Stomach (tissue), 9 donors: ENCODE measurements around the gene ASIC4. TPM values are rescaled to one million over a fixed set of nuclear protein-coding genes. Genes with fewer than 3 reads are reported as not detected.

Experiments used
- DNase-seq, 2 donors: peaks; one replicate each; pipeline versions ENCODE4 v3.0.0 to v3.0.0-alpha.2; 2013 to 2019
- H3K27ac ChIP-seq, 5 donors: fragments of 200-600 bp in 4 of 5; sonication (generic) in 4 of 5; one replicate each; pipeline ENCODE4 v1.5.1; 2013 to 2019; ENCODE audit warnings: mild to moderate bottlenecking in 1 of 5, moderate library complexity in 1 of 5
- H3K27me3 ChIP-seq, 3 donors: fragments of 200-600 bp; sonication (generic); one replicate each; pipeline ENCODE4 v1.5.1; 2017 to 2019; ENCODE audit warnings: mixed run types in 1 of 3
- H3K36me3 ChIP-seq, 4 donors: fragments of 200-600 bp; sonication (generic); 1 replicate in 3 of 4; 2 replicates in 1 of 4; pipeline ENCODE4 v1.5.1; 2016 to 2019
- H3K4me1 ChIP-seq, 4 donors: fragments of 200-600 bp; sonication (generic); one replicate each; pipeline ENCODE4 v1.5.1; 2016 to 2019
- H3K4me3 ChIP-seq, 4 donors: fragments of 200-600 bp; sonication (generic) in 3 of 4; one replicate each; pipeline ENCODE4 v1.5.1; 2016 to 2019; ENCODE audit warnings: mild to moderate bottlenecking in 1 of 4
- H3K9me3 ChIP-seq, 4 donors: fragments of 200-600 bp; sonication (generic); one replicate each; pipeline ENCODE4 v1.5.1; 2016 to 2019
- EP300 ChIP-seq: sonication (generic); formaldehyde crosslinking; IDR thresholded peaks from one replicate; pipeline ENCODE4 v1.6.1; 2017; ENCODE audit warnings: antibody characterized with exemption
- POLR2A ChIP-seq, 4 donors: fragments of 450-650 bp; IDR thresholded peaks; one replicate each; pipeline ENCODE4 v1.6.1; 2016; ENCODE audit warnings: antibody characterized with exemption in 4 of 4, control low read depth in 2 of 4, mild to moderate bottlenecking in 1 of 4, moderate library complexity in 1 of 4
- POLR2AphosphoS5 ChIP-seq, 3 donors: sonication (generic); formaldehyde crosslinking; IDR thresholded peaks; one replicate each; pipeline ENCODE4 v1.6.1; 2016; ENCODE audit warnings: antibody characterized with exemption in 3 of 3
- WGBS, 5 donors: extraction: QIAGEN DNeasy Blood & Tissue Kit in 3 of 5; methylation state at CpG; one replicate each; pipeline versions ENCODE4 v1.1.5 to v1.1.7; 2013 to 2018; 5-methylcytosine and 5-hydroxymethylcytosine counted together
- intact Hi-C: fragments of 100-400 bp; cut with DNase I; formaldehyde crosslinking; loops from one replicate; pipeline ENCODE4 v1.15.1; 2023; ENCODE audit warnings: low total_unique reads
- polyA plus RNA-seq, 3 donors: library from polyadenylated mRNA; stranded (reverse); fragments of 200-250 nt; gene quantifications; one replicate each; pipeline ENCODE4 v1.2.3, GENCODE V29; 2013
- total RNA-seq, 5 donors: library from RNA; depleted of rRNA; stranded (reverse); fragments of >200 nt; gene quantifications; one replicate each; pipeline versions ENCODE4 v1.1.0 to v1.2.3, GENCODE V29; 2014 to 2016
- TF ChIP-seq, protein P1 (sequence below), 7 experiments: fragments of 450-650 bp in 4 of 7; fragments of 200-600 bp in 3 of 7; sonication (generic) in 3 of 7; IDR thresholded peaks; one replicate each; pipeline ENCODE4 v1.5.1; 2016 to 2019; ENCODE audit warnings: antibody characterized with exemption in 7 of 7, control low read depth in 2 of 7, mild to moderate bottlenecking in 1 of 7
- donor health status: healthy with polysubstance abuse.
- donor health status: Bipolar disorder and iron deficiency.
- donor health status: healthy.

The ASIC4 gene
- total and polyA plus RNA-seq, 8 donors = 2.0 to 11.0 TPM; not detected in 6

DNA sequence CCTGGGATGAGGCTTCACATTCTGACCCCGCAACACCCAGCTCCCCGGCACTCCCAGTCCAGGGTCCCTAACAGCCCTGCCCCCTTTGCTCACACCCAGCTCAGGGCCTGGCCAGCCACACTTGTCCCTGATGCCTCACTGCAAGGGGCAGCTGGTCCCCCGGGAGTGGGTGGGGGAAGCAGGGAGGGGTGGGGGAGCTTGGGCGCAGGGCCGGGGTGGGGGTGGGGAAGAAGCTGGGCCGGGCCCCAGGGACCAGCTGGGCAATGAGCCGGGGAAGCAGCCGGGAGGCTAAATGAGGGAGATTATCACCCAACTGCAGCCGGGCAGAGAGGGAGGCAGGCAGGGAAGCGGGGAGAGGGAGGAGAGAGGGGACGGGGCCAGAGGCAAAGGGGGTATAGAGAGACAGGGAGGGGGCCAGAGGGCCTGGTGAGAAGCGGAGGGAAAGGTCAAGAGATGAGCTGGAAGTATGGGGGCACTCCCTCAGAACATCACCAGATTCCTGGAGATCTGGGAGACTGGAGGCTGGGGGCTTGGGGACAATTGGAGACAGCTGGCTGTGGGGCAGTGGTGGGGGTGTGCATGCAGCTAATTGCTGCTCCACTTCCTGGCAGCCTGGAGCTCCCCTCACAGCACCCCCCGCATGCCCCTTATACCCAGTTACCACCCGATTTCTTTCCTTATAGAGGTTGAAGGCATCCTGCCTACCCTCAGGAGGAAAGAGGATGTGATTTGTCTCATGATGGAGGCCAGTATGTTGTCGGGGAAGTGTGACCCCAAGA, 2.5 kb upstream of the ASIC4 start:
- Histone ChIP-seq H3K4me3 (no peak overlapping the region), H3K27me3 (peaks cover 0 to 91% (median 81%) of the 10 kb centered on the region in 3 donors), H3K27ac (no peak overlapping the region), H3K9me3 (no peaks in the 10 kb centered on the region), H3K4me1 (peaks cover 14 to 49% (median 37%) of the 10 kb centered on the region in 4 donors), H3K36me3 (peaks cover 4 to 11% (median 8%) of the 10 kb centered on the region in 4 donors)
- WGBS, 5 donors = 24 to 36% (median 30%) methylated on average over 13 to 15 of the region's 15 CpGs
- intact Hi-C loops = no loop called here
- DNase-seq = peak in 1 of 2 donors; percentile 47
- TF ChIP-seq, protein P1, sequence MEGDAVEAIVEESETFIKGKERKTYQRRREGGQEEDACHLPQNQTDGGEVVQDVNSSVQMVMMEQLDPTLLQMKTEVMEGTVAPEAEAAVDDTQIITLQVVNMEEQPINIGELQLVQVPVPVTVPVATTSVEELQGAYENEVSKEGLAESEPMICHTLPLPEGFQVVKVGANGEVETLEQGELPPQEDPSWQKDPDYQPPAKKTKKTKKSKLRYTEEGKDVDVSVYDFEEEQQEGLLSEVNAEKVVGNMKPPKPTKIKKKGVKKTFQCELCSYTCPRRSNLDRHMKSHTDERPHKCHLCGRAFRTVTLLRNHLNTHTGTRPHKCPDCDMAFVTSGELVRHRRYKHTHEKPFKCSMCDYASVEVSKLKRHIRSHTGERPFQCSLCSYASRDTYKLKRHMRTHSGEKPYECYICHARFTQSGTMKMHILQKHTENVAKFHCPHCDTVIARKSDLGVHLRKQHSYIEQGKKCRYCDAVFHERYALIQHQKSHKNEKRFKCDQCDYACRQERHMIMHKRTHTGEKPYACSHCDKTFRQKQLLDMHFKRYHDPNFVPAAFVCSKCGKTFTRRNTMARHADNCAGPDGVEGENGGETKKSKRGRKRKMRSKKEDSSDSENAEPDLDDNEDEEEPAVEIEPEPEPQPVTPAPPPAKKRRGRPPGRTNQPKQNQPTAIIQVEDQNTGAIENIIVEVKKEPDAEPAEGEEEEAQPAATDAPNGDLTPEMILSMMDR (IDR thresholded peaks at IDR 0.05) = no peak
- TF ChIP-seq POLR2AphosphoS5 (IDR thresholded peaks at IDR 0.05) = no peak

DNA sequence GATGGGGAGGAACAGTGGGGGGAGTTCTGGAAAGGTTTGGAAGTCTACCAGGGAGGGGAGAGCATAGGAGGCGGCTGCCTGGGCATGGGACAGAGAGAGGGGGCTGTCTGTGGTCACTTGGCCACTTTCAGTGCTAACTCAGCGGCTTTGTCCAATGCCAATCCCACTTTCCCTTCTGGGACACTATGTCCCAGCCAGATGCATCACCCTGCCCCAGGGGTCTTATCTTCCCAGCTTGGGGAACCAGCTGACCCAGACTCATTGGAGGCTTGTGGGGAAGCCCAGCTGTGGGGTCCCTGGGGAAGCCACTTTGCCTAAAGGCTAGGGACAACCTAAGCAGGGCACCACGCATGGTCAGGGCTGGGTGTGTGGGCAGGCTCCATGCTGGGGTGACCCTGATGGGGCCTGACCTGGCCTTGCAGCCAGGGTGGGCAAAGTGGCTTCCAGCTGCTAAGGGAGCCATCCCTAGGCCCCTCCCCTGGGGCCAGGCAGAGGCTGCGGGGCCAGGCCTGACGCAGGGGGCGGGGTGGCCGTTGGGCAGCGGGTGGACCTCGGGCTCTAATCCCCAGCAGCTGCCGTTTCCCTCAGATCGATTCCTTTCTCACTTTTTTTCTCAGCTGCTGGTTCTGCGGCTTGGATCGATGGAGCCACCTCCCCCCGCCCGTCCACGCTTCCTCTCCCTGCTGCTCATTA, 1.6 kb upstream of the ASIC4 start:
- peaks cover 14 to 49% (median 37%) of the 10 kb centered on the region in 4 donors for H3K4me1 ChIP-seq
- peak in 1 of 2 donors; percentile 54 for DNase-seq
- H3K27ac ChIP-seq = no peak overlapping the region
- H3K9me3 ChIP-seq = no peaks in the 10 kb centered on the region
- H3K36me3 ChIP-seq = peaks cover 0 to 2% (median 0%) of the 10 kb centered on the region in 4 donors
- intact Hi-C loops = no loop called here
- peaks cover 0 to 100% (median 85%) of the 10 kb centered on the region in 3 donors for H3K27me3 ChIP-seq
- 13 to 21% (median 13%) methylated on average over 11 to 16 of the region's 16 CpGs for WGBS, 5 donors
- H3K4me3 ChIP-seq = no peak overlapping the region
- TF ChIP-seq, protein P1 (IDR thresholded peaks at IDR 0.05) = no peak

DNA sequence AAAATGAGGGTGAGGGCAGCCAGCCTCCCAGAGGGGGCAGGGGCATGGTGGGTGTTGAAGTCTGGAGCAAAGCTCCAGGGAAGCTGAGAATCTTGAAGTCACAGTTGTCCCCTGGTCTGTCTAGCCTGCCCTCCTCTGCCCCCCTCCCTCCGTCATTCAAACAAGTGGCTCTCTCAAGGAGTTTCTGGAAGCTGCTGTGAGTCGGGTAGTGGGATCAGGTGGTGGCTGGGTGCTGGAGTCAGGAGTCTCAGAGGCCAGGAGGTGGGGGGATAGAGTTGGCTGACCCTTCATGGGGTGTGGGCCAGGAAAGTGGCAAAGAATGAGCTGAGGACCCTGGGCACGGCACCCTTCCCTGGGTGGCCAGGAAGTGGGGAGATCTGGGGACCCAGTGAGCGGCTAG, 495 bp upstream of the ASIC4 start:
- H3K4me3 ChIP-seq = no peak overlapping the region
- H3K36me3 ChIP-seq = no peaks in the 10 kb centered on the region
- intact Hi-C loops = no loop called here
- no peak for DNase-seq
- TF ChIP-seq POLR2AphosphoS5 (IDR thresholded peaks at IDR 0.05) (no peak), POLR2A (IDR thresholded peaks at IDR 0.05) (no peak), EP300 (no peak)
- TF ChIP-seq, protein P1 (IDR thresholded peaks at IDR 0.05) = no peak
- H3K27ac ChIP-seq = no peak overlapping the region
- no peaks in the 10 kb centered on the region for H3K9me3 ChIP-seq
- 11 to 18% (median 13%) methylated on average over 4 of the region's 4 CpGs for WGBS, 5 donors
- peaks cover 14 to 38% (median 31%) of the 10 kb centered on the region in 4 donors for H3K4me1 ChIP-seq
- peaks cover 0 to 98% (median 81%) of the 10 kb centered on the region in 3 donors for H3K27me3 ChIP-seq

- H3K27me3 ChIP-seq = peaks cover 0 to 94% (median 78%) of the 10 kb centered on the region in 3 donors
- no peak overlapping the region for H3K27ac ChIP-seq
- 81 to 87% (median 85%) methylated on average over 12 to 21 of the region's 21 CpGs for WGBS, 5 donors
- TF ChIP-seq POLR2AphosphoS5 (IDR thresholded peaks at IDR 0.05) = no peak
- TF ChIP-seq EP300 = no peak
- no peak for TF ChIP-seq POLR2A (IDR thresholded peaks at IDR 0.05)
- TF ChIP-seq, protein P1 (IDR thresholded peaks at IDR 0.05) = no peak
- peaks cover 5 to 28% (median 21%) of the 10 kb centered on the region in 4 donors for H3K4me1 ChIP-seq
- intact Hi-C loops = no loop called here
- H3K36me3 ChIP-seq = no peaks in the 10 kb centered on the region
- H3K9me3 ChIP-seq = no peaks in the 10 kb centered on the region
- no peak for DNase-seq
- H3K4me3 ChIP-seq = no peak overlapping the region
These were observed 554 bp downstream of the ASIC4 start for GRCh38 chr2:219514836-219515235.
